ENCODE data around the gene PRM1. TPM values are rescaled to one million over a fixed set of nuclear protein-coding genes. Genes with fewer than 3 reads are reported as not detected.

PRM1 gene
- total and polyA plus RNA-seq, 2 of the 13 experiments (the other 11 are each of a cell fraction or from before 2014, with no cell fraction given), result not detected

GRCh38 chr16:11308493-11309283 lies 27.6 kb upstream of the PRM1 start (continued):
- 0 out of 2 replicates have a peak, but pooled peaks have one; percentile 88 for TF ChIP-seq ZNF691 (CRISPR knock-in tag; IDR thresholded peaks at IDR 0.05; ENCODE audit: borderline replicate concordance, low read depth)
- peak; percentile 70; the same call in 1 of the 2 replicates for TF ChIP-seq TSC22D2 (CRISPR knock-in tag; IDR thresholded peaks at IDR 0.05; ENCODE audit: borderline replicate concordance)
- no peak for TF ChIP-seq ETV6 (CRISPR knock-in tag; conservative IDR thresholded peaks at IDR 0.05)
- TF ChIP-seq STAT6 (CRISPR knock-in tag; IDR thresholded peaks at IDR 0.05; ENCODE audit: borderline replicate concordance), result no peak
- TF ChIP-seq ZFP41 (CRISPR knock-in tag; IDR thresholded peaks at IDR 0.05; ENCODE audit: borderline replicate concordance), result no peak
- TF ChIP-seq FLYWCH1 (CRISPR knock-in tag; IDR thresholded peaks at IDR 0.05), result no peak
- TF ChIP-seq DMAP1 (CRISPR knock-in tag; IDR thresholded peaks at IDR 0.05), result 0 out of 2 replicates have a peak, but pooled peaks have one; percentile 5
- 0 out of 2 replicates have a peak, but pooled peaks have one; percentile 4 for TF ChIP-seq ZSCAN20 (CRISPR knock-in tag; IDR thresholded peaks at IDR 0.05; ENCODE audit: borderline replicate concordance)
- TF ChIP-seq CAMTA2 (CRISPR knock-in tag; IDR thresholded peaks at IDR 0.05; ENCODE audit: borderline replicate concordance), result peak; percentile 74
- no peak for TF ChIP-seq AKNA (CRISPR knock-in tag; IDR thresholded peaks at IDR 0.05; ENCODE audit: borderline replicate concordance)
- no peak; the same call in 1 of the 2 replicates for TF ChIP-seq ZNF589 (CRISPR knock-in tag; conservative IDR thresholded peaks at IDR 0.05)
- TF ChIP-seq ZNF550 (CRISPR knock-in tag; IDR thresholded peaks at IDR 0.05; ENCODE audit: borderline replicate concordance), result 0 out of 2 replicates have a peak, but pooled peaks have one; percentile 28
- no peak for TF ChIP-seq TP53 (CRISPR knock-in tag; conservative IDR thresholded peaks at IDR 0.05)
- peak; percentile 76 for TF ChIP-seq NR2F6 (IDR thresholded peaks at IDR 0.05)
- TF ChIP-seq NR2F6 (CRISPR knock-in tag; IDR thresholded peaks at IDR 0.05), result peak; percentile 92
- peak; percentile 86 for TF ChIP-seq RXRA (CRISPR knock-in tag; IDR thresholded peaks at IDR 0.05)
- no peak for TF ChIP-seq SIN3B (IDR thresholded peaks at IDR 0.05; ENCODE audit: low read length)
- TF ChIP-seq RELA (CRISPR knock-in tag; IDR thresholded peaks at IDR 0.05), result no peak
- TF ChIP-seq RARA (CRISPR knock-in tag; IDR thresholded peaks at IDR 0.05), result peak; percentile 82
- TF ChIP-seq ZNF878 (CRISPR knock-in tag; IDR thresholded peaks at IDR 0.05), result peak; percentile 75; the same call in 1 of the 2 replicates
